DMS53 (cell line): ENCODE data around the gene ALX3.

Experiments
- DNase-seq: peaks from one replicate; lab custom pipeline; 2025; lab: John Stamatoyannopoulos, UW

Gene ALX3

DNA sequence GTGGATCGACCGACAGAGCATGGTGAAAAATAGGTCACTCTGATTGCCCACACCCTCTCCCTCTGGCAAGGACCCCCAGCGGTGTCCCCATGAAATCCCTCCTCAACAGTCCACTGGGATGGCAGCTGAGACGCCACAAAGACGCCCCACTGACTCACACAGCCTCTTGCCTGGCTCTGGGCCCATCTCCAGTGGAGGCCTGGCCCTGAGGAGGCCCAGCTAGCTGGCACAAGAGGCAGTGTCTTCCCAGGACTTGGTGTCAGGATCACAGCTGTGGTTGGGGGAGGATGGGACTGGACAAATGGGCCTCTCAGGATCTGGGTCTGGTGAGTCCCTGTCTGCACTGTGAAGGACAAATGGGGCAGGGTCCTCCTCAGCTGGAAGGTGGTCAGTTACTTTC, 4.6 kb downstream of the ALX3 start:
- DNase-seq: no peak

DNA sequence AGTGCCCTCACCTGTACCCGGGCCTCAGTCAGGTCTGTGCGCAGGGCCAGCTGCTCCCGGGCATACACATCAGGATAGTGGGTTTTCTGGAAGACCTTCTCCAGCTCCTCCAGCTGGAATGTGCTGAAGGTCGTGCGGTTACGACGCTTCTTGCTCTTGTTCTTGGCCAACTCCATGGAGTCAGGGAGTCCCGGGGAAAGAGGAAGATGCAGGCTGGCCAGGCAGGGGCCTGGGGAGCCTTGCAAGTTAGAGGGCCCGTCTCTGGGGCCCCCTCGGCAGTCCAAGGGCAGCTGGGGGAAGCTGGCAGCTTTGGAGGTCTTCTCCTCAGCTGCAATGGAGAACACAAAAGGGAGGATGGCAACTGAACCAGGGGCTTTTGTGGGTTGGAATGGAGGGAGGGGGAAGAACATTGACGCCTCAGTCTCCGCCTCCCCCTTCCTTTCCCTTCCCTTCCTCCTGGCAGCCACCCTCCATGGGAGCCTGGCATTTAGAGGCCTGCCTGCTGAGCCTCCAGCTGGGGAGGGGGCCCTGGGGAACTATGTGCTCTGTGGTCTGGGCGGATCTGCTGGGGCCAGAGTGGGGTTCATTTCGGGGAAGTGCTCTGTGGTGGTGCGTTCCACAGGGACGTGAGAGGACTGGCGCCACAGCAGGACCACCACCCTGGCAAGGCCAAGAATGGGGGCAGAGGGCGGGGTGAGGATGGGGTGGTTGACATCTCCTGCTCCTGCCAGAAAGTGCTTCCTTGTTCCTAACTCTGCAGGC, 5.7 kb downstream of the ALX3 start:
- DNase-seq: no peak

DNA sequence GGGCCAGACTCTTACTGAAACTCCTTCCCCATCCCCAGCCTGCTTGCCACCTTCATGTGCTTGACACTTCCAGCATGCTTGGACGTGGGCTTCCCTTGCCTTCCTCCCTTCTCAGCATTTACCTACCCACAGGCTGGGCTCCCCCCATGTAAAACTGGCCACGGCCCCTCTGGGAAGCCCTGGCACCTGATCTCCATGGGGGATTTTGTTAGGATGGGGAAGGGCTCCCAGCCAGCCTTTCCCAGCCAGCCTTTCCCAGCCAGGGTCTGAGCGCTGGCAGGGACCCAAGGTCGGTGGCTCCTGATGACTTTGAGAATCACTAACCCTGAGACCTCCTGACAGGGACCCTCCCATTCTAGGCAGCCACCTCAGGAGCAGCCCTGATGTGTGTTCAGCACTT, 6.7 kb downstream of the ALX3 start:
- no peak for DNase-seq

DNA sequence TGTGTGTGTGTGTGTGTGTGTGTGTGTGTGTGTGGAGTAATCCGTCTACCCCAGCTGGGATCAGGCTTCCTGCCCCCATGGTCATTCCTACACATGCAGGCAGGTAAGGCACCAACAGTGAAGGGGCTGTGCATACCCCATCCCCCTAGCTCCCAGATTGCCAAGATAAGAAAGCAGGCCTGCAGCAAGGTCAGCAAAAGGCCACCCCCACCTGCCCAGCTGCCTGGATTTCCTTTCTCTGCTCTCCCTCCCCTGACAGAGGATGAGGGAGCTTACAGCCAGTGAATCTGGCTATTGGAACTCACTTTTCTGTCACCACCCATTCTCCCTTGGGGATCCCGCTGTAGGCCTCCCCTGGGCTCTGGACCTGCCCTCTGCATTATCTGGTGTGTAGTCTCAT, 7.9 kb downstream of the ALX3 start:
- no peak for DNase-seq

DNA sequence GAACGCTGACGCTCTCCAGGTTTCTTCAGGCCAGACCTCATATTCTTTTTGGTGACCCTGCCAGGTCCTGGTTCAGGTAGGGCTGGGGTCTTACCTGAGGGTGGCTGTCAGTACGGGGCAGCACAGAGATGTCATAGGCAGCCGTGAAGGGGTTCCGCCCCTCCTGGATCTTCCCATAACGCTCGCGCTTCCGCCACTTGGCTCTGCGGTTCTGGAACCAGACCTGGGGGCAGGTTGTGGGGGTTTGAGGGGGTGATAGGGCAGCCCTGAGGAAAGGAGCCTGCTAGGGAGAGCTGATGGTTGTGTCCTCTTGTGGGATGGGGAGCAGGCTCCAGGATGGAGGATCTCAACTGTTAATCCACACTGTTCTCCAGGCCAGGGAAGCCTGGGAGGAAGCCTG, 9.1 kb downstream of the ALX3 start:
- no peak for DNase-seq

DNA sequence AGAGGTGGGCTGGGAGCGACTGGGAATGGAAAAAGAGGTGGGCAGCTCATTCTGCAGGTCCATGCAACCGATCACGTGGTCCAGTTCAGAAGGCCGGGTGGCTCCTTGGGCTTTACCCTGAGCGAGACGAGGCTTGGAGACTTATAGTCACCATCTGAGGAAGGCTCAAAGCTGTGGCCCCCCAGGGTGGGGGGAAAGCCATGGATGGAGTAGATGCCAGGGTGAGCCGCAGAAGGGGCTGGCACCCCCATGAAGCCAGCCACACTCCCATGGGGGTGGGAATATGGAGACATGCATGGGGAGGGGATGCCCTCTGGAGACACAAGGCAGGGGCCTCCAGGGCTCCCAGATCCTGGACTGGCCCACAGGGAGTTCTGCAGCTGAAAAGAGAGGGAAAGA, 9.8 kb downstream of the ALX3 start:
- DNase-seq: no peak

DNA sequence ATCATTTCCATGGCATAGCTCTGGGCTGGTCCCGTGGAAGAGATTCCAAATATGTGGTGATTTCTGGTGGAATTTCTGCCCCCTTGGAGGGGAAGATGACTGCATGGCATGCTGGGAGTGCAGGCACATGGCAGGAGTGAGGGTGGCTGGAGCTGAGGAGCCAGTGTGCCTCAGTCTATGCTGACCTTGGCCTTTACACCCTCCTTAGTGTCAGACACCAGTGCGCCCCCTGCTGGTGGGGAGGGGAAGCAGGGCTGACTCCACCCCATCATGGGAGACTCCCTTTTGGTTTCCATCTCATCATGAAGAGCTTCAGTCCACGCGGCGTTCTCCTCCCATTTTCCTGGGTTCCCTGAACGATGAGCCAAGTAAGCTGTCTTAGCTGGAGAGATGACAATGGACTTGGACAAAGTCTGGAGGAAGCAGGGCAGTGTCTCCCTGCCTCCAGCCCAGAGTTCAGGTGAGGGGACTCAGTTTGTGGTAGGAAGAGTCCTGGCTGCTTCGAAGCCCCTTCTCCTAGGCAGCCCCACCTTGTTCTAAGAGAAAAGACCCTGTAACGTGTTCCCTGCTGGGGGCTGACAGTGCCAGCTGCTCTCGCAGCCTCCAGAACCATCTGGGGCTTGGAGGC, 10.3 kb downstream of the ALX3 start:
- DNase-seq: peak; percentile 77

DNA sequence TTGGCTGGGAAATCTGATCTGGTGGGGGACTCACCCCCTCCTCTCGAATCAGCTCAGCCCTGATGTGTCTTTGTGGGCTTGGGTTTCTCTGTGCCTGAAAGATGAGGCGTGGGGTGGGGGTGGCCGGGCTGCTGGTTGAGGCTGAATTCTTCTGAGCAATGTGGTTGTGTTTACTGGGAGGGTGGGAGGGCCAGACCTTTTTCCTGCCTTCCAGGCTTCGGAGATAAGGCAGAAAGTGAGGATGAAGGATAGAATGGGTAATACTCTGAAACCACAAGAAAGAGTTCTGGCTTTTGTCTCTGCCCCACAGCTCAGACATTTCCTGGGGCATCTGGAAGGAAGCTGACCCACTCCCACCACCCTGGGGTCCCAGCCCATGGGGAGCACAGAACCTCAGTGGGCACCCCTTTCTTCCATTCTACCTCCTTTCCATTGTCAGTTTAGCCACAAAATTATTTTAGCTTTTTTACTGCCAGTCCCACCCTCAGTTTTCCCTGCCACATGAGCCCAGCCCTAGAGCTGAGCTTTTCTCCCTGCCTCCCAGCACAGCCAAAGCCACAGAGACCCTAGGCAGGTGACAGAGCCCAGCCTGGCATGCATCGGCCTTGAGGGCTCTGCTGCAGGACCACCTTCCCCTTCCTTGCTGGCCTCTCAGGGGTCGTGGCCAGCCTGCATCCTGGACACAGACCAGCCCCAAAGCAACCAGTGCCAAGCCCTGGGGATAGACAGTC, 11.2 kb downstream of the ALX3 start:
- no peak for DNase-seq

DNA sequence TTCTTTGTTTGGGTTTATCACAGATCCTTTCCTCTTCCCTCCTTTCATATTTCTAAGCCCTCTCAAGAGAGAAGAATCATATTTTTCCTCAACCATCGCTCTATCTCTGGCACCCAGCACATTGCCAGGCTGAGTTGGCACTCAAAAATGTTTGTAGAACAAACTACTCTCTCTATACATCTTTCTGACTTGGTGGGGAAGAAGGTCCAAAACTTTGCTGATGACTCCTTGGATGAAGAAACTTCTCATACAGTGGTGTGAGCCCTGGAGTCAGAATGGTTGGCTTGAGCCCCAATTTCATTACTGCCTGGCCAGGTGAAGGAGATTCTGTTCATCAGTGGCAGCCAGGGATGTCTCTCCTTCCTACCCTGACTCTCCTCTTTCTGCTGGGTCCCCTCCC, 11.9 kb downstream of the ALX3 start:
- DNase-seq: no peak

DNA sequence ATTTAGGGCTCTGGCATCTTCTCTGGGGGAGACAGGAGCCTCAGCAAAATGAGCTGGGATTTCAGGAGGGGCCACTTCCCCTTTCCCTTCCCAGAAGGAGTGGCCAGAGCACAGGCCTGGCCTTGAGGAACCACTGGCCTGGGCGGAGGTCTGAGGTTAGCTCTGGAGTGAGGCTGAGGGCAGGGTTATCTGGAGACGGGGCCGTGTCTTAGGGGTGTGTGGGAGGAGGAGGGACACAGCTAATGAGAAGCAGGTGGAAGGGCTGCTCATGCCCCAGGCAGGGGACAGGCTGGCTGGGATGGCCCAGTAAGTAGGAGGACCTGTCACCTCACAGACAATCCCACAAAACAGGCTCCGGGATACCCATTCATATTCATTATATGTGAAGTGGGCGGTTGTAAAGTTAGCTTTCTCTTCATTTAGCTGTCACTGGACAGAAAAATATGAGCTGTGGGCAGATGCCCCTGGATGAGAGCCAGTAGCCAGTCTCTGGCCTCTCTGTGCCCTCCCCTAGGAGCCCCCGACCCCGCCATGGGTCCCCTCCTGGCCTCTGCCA, 12.4 kb downstream of the ALX3 start:
- no peak for DNase-seq

DNA sequence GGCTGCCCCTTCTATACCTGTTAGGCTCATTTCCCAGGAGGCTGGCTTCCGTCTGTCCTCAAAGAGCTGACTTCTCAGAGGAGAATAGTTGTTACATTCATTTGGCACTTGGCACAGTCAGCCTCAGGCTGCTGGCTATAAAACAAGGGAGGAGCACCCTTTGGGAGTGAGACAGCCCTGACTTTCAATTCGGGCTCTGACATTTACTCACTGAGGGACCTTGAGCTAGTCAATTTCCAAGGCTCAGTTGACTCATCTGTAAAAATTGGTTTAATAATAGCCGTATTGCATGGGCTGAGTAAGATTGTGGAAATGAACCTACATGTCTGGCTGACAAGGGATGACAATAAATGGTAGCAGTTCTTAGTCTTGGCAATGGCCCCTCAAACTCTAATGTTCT, 13.7 kb downstream of the ALX3 start:
- no peak for DNase-seq

DNA sequence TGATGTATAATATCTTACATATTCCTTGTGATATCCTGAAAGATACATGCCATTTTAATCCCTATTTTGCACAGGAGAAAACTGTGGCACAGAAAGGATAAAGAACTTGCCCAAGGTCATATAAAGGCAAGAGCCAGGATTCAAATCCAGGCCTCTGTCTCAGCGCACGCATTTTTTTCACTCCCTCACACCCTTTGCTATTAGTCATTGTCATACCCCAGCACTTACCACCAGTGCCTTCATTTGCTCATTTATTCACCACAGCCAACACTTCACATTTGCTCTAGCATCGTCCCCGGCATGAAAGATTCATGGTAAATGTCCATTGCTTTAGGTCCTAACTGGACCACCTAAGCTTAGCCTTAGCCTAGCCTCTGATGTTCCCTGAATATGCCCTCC, 14.2 kb downstream of the ALX3 start:
- DNase-seq: no peak

DNA sequence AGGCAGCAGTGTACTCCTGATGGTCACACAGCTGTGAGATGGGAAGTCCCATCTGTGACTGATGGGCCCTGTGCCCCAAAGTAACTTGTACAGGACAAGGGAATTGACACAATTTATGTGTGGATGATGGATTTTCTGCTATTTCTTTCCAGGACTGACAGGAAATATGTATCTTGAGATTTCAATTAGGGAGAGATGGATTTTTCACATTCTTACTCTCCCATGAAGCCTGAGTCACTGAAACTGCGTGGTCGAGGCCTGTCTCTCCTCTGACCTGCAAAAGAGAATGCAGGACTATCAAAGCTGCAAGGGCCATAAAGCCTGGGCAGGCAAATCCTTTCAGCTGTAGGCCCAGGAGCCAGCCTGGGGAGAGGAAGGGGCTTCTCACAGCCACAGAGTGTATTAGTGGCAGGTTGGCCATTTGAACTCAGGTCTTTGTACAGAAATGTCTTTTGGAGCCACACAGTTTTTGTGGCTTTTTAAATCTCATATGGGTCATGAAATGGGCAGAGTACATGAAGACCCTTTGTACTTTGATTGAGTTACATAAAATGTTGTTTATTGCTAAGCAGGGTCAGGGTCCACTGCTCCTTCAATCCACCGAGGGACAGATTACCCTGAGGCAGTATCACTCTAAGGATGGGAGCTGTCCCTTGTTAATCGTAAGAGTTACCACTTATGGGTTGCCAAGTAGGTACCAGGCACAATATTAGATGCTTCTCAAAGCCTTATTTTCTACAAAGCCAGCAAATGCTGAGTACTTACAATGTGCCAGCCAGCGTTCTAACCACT, 14.8 kb downstream of the ALX3 start:
- DNase-seq: no peak

DNA sequence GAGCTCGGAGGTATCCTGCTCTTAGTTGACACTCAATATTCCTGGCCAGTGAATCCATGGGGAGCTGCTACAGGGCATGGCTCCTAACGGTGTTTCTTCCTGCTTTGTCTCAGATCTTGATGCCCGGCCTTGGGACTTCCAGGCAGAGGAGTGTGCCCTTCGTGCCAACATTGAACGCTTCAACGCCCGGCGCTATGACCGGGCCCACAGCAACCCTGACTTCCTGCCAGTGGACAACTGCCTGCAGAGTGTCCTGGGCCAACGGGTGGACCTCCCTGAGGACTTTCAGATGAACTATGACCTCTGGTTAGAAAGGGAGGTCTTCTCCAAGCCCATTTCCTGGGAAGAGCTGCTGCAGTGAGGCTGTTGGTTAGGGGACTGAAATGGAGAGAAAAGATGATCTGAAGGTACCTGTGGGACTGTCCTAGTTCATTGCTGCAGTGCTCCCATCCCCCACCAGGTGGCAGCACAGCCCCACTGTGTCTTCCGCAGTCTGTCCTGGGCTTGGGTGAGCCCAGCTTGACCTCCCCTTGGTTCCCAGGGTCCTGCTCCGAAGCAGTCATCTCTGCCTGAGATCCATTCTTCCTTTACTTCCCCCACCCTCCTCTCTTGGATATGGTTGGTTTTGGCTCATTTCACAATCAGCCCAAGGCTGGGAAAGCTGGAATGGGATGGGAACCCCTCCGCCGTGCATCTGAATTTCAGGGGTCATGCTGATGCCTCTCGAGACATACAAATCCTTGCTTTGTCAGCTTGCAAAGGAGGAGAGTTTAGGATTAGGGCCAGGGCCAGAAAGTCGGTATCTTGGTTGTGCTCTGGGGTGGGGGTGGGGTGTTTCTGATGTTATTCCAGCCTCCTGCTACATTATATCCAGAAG, 16.7 kb downstream of the ALX3 start:
- peak; percentile 73 for DNase-seq

DNA sequence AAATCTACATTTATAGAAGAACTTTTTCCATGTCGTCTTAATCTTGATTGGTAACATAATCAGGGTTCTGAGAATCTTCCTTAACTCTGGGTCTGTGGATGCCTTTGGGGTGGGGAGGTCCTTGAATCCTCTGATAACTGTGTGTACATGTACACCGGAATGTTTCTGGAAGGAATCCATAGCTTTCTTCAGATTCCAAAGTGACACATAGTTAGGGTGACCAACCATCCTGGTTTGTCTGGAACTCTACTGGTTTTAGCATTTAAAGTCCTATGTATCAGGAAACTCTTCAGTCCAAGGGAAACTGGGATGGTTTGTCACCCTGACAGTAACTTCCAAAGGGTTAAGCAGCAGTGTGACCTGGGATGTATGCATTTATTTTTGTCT, 19.2 kb downstream of the ALX3 start:
- no peak for DNase-seq

DNA sequence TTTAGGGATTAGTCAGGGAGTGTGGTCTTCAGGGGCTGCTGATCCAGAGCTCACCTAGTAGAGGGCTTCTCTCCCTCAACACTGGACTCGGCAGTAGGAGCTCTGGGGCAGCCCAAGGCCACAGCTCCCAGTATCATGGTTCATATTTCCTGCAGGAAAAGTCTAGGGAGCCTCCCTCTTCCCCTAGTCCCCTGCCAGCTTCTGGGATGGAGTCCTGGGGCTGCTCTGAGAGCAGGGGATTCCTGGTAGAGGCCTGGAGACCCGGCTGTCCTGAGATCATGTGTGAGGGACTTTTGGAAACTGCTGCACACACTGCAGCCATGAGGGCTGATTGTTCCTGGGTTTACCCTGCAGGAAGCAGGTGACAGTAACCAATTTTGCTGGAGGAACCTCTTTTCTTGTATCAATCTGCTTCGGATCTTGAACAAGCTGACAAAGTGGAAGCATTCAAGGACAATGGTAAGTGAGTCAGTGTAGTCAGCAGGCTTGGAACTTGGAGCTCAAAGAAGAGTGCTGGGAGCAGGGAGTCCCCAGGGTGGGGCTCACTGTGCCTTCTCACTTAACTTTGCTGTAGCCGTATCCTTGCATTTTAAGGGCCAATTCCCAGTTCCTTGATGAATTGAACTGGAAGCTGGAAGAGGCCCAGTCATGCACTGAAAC, 19.7 kb downstream of the ALX3 start:
- DNase-seq: no peak

DNA sequence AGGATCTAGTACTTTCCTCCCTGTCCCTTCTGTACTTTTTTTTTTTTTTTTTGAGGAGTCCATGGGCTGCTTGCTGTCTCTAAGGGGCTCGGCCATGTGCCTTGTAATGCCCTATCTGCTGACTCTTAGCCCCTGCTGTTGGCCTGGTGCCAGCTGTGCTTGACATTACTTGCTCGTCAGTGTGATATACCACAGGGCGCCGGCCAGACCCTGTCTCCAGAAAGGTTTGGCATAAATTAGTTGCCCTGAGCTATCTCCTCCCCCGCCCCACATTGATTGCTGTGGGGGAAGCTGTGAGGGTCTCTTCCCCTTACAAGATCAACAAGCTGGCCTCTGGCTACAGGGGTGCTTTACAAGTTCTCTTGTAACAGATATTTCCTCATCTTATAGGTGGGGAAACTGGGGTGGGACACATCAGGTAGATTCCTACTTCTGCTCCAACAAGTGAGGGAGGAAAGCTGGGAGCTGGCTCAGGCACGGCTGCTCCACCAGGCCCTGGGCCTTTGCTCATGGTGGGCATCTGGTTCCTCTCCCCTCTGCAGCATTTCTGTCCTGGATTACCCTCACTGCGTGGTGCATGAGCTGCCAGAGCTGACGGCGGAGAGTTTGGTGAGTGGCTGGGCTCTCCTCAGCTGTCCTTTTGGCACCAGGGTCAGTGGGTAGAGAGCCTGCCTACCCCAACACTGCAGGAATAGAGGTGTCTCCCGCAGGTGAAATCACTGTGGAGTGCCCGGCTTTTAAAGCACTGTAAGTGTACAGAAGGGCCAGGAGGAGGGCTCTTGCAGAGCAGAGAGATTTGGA, 20.5 kb downstream of the ALX3 start:
- DNase-seq: peak; percentile 41

DNA sequence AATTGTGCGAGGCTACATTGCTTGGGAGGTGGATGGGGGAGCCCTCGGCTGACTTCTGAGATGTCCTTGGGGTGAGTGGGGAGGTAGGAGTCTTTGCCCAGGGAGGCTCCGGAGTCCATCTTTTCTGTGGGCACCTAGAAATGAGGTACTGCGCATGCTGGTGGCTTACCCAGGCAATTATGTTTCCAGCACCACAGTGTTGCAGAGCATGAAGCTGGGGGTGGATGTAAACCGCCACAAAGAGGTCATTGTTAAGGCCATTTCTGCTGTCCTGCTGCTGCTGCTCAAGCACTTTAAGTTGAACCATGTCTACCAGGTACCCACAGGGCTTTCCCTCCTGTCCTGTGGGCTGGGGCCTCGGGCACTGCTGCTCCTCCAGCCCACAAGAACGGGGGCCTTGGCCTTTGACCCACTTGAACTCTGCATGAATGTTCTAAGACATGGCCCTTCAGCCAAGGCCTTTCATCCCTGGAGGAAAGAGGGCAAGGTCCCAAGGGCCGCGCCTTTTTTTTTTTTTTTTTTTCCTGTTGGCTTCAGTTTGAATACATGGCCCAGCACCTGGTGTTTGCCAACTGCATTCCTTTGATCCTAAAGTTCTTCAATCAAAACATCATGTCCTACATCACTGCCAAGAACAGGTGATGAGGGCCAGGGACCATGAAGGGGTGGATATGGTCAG, 21.4 kb downstream of the ALX3 start:
- peak; percentile 75 for DNase-seq

DNA sequence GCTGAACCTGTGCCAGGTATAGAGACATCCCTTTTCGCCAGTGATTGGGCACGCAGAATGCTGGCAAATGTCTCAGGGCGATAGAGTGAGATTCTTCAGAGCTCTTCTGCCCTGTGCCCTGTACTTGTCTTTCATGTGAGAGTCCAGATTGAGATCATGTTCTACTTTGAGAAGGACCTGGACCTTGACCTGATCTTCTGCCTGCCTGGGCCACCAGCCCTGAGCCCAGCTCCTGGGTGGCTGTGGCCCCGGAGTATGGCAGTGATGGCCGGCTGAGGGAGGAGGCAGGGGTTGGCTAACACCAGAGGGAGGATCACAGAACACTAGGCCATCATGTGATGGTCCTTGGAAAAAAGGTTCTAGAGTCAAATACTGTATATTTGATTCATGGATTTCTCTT, 22.2 kb downstream of the ALX3 start:
- DNase-seq: no peak
